Urothelium cell line (cell line): Measurements from ENCODE around the gene SETD2.

Experiments used
- DNase-seq: peaks from one replicate; pipeline ENCODE4 v3.0.0; 2011; ENCODE audit warnings: low spot score, mixed read lengths
- FAIRE-seq: peaks from 2 replicates; lab custom pipeline; 2011; peaks lifted over from hg19 to GRCh38; lab: Jason Lieb, UNC

SETD2 gene

GRCh38 chr3:46987743-46988401, 176.0 kb downstream of the SETD2 start:
- peak; percentile 67 for DNase-seq
- no peak for FAIRE-seq

GRCh38 chr3:46987319-46987742, 176.6 kb downstream of the SETD2 start:
- FAIRE-seq (no peak), DNase-seq (no peak)

GRCh38 chr3:46986782-46987310, 177.1 kb downstream of the SETD2 start:
- no peak for DNase-seq
- FAIRE-seq: no peak

GRCh38 chr3:46986055-46986730, 177.7 kb downstream of the SETD2 start:
- FAIRE-seq: no peak
- no peak for DNase-seq

- DNase-seq (no peak), FAIRE-seq (no peak)
Observed at GRCh38 chr3:46985588-46985987, 178.3 kb downstream of the SETD2 start.

- no peak for FAIRE-seq
Observed at GRCh38 chr3:46984591-46985459, 179.1 kb downstream of the SETD2 start.

GRCh38 chr3:46982546-46982945, 181.4 kb downstream of the SETD2 start:
- FAIRE-seq (no peak), DNase-seq (no peak)

More at GRCh38 chr3:46984591-46985459, 179.1 kb downstream of the SETD2 start:
- DNase-seq: no peak

- DNase-seq (no peak), FAIRE-seq (no peak)
Observed at GRCh38 chr3:46981932-46982471, 181.9 kb downstream of the SETD2 start.

- FAIRE-seq (no peak), DNase-seq (peak; percentile 42)
Observed at GRCh38 chr3:46979958-46980497, 183.9 kb downstream of the SETD2 start.

GRCh38 chr3:46978985-46979944, 184.6 kb downstream of the SETD2 start, which contains the start of gene NBEAL2:
Gene NBEAL2 (plus strand): TSS chr3:46979666. CDS start chr3:46979862, 196 bp downstream.
- FAIRE-seq: no peak
- peak; percentile 96 for DNase-seq

- FAIRE-seq (no peak), DNase-seq (no peak)
Observed at GRCh38 chr3:46978381-46978780, 185.5 kb downstream of the SETD2 start.

- no peak for FAIRE-seq
- no peak for DNase-seq
Observed at GRCh38 chr3:46977811-46978195, 186.1 kb downstream of the SETD2 start.

- DNase-seq (peak; percentile 98), FAIRE-seq (no peak)
Observed at GRCh38 chr3:46976326-46977190, 187.4 kb downstream of the SETD2 start, which contains the start of gene CCDC12. Gene CCDC12 (minus strand): TSS chr3:46976745. CDS start chr3:46976732, 13 bp downstream.

GRCh38 chr3:46974421-46975171, 189.3 kb downstream of the SETD2 start:
- DNase-seq (no peak), FAIRE-seq (no peak)

GRCh38 chr3:46972396-46972795, 191.5 kb downstream of the SETD2 start:
- DNase-seq: no peak
- FAIRE-seq: no peak

- FAIRE-seq (no peak), DNase-seq (no peak)
Observed at GRCh38 chr3:46971742-46972141, 192.2 kb downstream of the SETD2 start.

- DNase-seq: no peak
- FAIRE-seq: peak; percentile 62
Observed at GRCh38 chr3:46971151-46971550, 192.8 kb downstream of the SETD2 start.
